GM23248 (cell line): ENCODE measurements around the gene SLC30A3. TPM values are rescaled to one million over a fixed set of nuclear protein-coding genes. Genes with fewer than 3 reads are reported as not detected.

Experiments used
- DNase-seq: peaks from one replicate; pipeline ENCODE4 v3.0.0-alpha.2; 2015
- H2AFZ ChIP-seq: fragments of 200-600 bp; sonication (generic); 2 replicates; pipeline ENCODE4 v1.6.1; 2016; ENCODE audit warnings: antibody characterized with exemption
- H3F3A ChIP-seq: fragments of 200-600 bp; sonication (generic); 2 replicates; pipeline ENCODE4 v1.6.1; 2016; ENCODE audit warnings: mild to moderate bottlenecking, antibody characterized with exemption, mixed run types; ENCODE audit not compliant: insufficient read depth
- H3K27ac ChIP-seq: fragments of 200-600 bp; sonication (generic); 2 replicates; pipeline ENCODE4 v1.5.1; 2016; ENCODE audit warnings: mild to moderate bottlenecking
- H3K27me3 ChIP-seq: fragments of 200-600 bp; sonication (generic); replicated peaks from 2 replicates; pipeline ENCODE4 v1.6.1; 2016; ENCODE audit warnings: mild to moderate bottlenecking; ENCODE audit not compliant: insufficient read depth
- H3K36me3 ChIP-seq: fragments of 200-600 bp; sonication (generic); 2 replicates; pipeline ENCODE4 v1.6.1; 2016; ENCODE audit warnings: low read depth, mild to moderate bottlenecking
- H3K4me1 ChIP-seq: fragments of 200-600 bp; sonication (generic); 2 replicates; pipeline ENCODE4 v1.6.1; 2016; ENCODE audit warnings: mild to moderate bottlenecking; ENCODE audit not compliant: insufficient read depth
- H3K4me2 ChIP-seq: fragments of 200-600 bp; sonication (generic); one replicate; pipeline ENCODE4 v1.6.1; 2016; ENCODE audit warnings: mild to moderate bottlenecking; ENCODE audit not compliant: unreplicated experiment
- H3K4me3 ChIP-seq: fragments of 200-600 bp; sonication (generic); 2 replicates; pipeline ENCODE4 v1.5.1; 2016; ENCODE audit warnings: mild to moderate bottlenecking
- H3K79me2 ChIP-seq: fragments of 200-600 bp; sonication (generic); 2 replicates; pipeline ENCODE4 v1.6.1; 2016; ENCODE audit warnings: mild to moderate bottlenecking; ENCODE audit not compliant: insufficient read depth
- H3K9ac ChIP-seq: fragments of 200-600 bp; sonication (generic); 2 replicates; pipeline ENCODE4 v1.6.1; 2016; ENCODE audit warnings: mild to moderate bottlenecking
- H3K9me2 ChIP-seq: fragments of 200-600 bp; sonication (generic); 2 replicates; pipeline ENCODE4 v1.6.1; 2016; ENCODE audit warnings: mixed run types, mild to moderate bottlenecking, moderate library complexity; ENCODE audit not compliant: insufficient read depth
- H3K9me3 ChIP-seq: fragments of 200-600 bp; sonication (generic); one replicate; pipeline ENCODE4 v1.6.1; 2017; ENCODE audit warnings: low read depth
- H4K20me1 ChIP-seq: fragments of 200-600 bp; sonication (generic); 2 replicates; pipeline ENCODE4 v1.6.0; 2016; ENCODE audit not compliant: insufficient read depth
- EZH2 ChIP-seq: fragments of 200-600 bp; sonication (generic); IDR thresholded peaks from 2 replicates; pipeline ENCODE4 v1.6.1; 2018; ENCODE audit warnings: antibody characterized with exemption, mild to moderate bottlenecking; ENCODE audit not compliant: insufficient read depth, poor library complexity, severe bottlenecking
- EZH2phosphoT487 ChIP-seq: fragments of 200-600 bp; sonication (generic); IDR thresholded peaks from 2 replicates; pipeline ENCODE4 v1.6.1; 2018; ENCODE audit warnings: antibody characterized with exemption, moderate library complexity, mild to moderate bottlenecking, low read depth; ENCODE audit not compliant: insufficient read depth
- WGBS, 2 experiments: methylation state at CpG; one replicate each; pipeline ENCODE4 v1.1.6; 2015 to 2017; ENCODE audit warnings: low lambda C conversion rate in 2 of 2, low coverage in 1 of 2; ENCODE audit errors: missing lambda C conversion rate in 2 of 2; 5-methylcytosine and 5-hydroxymethylcytosine counted together
- in situ Hi-C: fragments of 300-500 bp; cut with MboI; formaldehyde crosslinking; loops from 2 replicates; pipeline ENCODE4 v1.15.0; 2020
- polyA plus RNA-seq: library from polyadenylated mRNA; unstranded; fragments of >200 nt; fragmentation: Nextera tagmentation; extraction: Ambion mirVana; gene quantifications from 2 replicates; pipeline ENCODE4 v1.2.1, GENCODE V29; 2016
- total RNA-seq: library from RNA; depleted of rRNA; stranded (reverse); fragments of >200 nt; shearing (Covaris generic); gene quantifications from 2 replicates; pipeline ENCODE4 v1.2.3, GENCODE V29; 2014

SLC30A3 gene
- total and polyA plus RNA-seq, 2 experiments from 2014 or later: not detected

GRCh38 chr2:27242614-27242951 lies 20.3 kb downstream of the SLC30A3 start:
- Histone ChIP-seq H3K9me3 (no peaks in the 10 kb centered on the region), H3K27me3 (no peaks in the 10 kb centered on the region), H3K36me3 (peaks cover 6% of the 10 kb centered on the region; the same call in 1 of the 2 replicates), H4K20me1 (no peaks in the 10 kb centered on the region), H2AFZ (no peak overlapping the region), H3F3A (peaks cover 4% of the 10 kb centered on the region; the same call in 1 of the 2 replicates), H3K4me2 (no peak overlapping the region), H3K27ac (no peak overlapping the region), H3K79me2 (no peaks in the 10 kb centered on the region), H3K4me1 (no peaks in the 10 kb centered on the region), H3K4me3 (no peak overlapping the region), H3K9me2 (no peaks in the 10 kb centered on the region), H3K9ac (no peak overlapping the region)
- in situ Hi-C loops: no loop called here
- 95 to 96% methylated on average over 16 of the region's 16 CpGs for WGBS, 2 experiments
- TF ChIP-seq EZH2 (no peak), EZH2phosphoT487 (no peak)
- no peak for DNase-seq

- Histone ChIP-seq H3K9ac (no peak overlapping the region), H3K4me2 (no peak overlapping the region), H3K27ac (no peak overlapping the region), H3K4me3 (no peak overlapping the region), H3K9me3 (no peaks in the 10 kb centered on the region), H3K27me3 (no peaks in the 10 kb centered on the region), H3K4me1 (no peaks in the 10 kb centered on the region), H3K9me2 (no peaks in the 10 kb centered on the region), H4K20me1 (no peaks in the 10 kb centered on the region), H3F3A (peaks cover 4% of the 10 kb centered on the region; the same call in 1 of the 2 replicates), H2AFZ (no peak overlapping the region), H3K36me3 (peaks cover 6% of the 10 kb centered on the region; the same call in 1 of the 2 replicates), H3K79me2 (no peaks in the 10 kb centered on the region)
- no peak for DNase-seq
- TF ChIP-seq EZH2 (no peak), EZH2phosphoT487 (no peak)
- in situ Hi-C loops: no loop called here
- WGBS, 2 experiments: 93 to 96% methylated on average over 22 to 24 of the region's 24 CpGs
Measured at GRCh38 chr2:27241761-27242613, 20.9 kb downstream of the SLC30A3 start.

- Histone ChIP-seq H3K4me1 (no peaks in the 10 kb centered on the region), H4K20me1 (no peaks in the 10 kb centered on the region), H3K27ac (no peak overlapping the region), H3K9me3 (no peaks in the 10 kb centered on the region), H3K9ac (no peak overlapping the region), H3K4me2 (no peak overlapping the region), H2AFZ (no peak overlapping the region), H3K27me3 (no peaks in the 10 kb centered on the region), H3K36me3 (peaks cover 6% of the 10 kb centered on the region; the same call in 1 of the 2 replicates), H3K79me2 (no peaks in the 10 kb centered on the region), H3K9me2 (no peaks in the 10 kb centered on the region), H3F3A (peaks cover under 1% of the 10 kb centered on the region; the same call in 1 of the 2 replicates), H3K4me3 (no peak overlapping the region)
- TF ChIP-seq EZH2 (no peak), EZH2phosphoT487 (no peak)
- no peak for DNase-seq
- WGBS, 2 experiments: 87 to 94% methylated on average over 9 of the region's 9 CpGs
- in situ Hi-C loops: no loop called here
Measured at GRCh38 chr2:27240406-27240805, 22.4 kb downstream of the SLC30A3 start.

- Histone ChIP-seq H3F3A (no peaks in the 10 kb centered on the region), H2AFZ (no peak overlapping the region), H3K9me2 (no peaks in the 10 kb centered on the region), H3K4me3 (no peak overlapping the region), H3K4me1 (no peaks in the 10 kb centered on the region), H3K27ac (no peak overlapping the region), H3K79me2 (no peaks in the 10 kb centered on the region), H3K36me3 (peaks cover 13% of the 10 kb centered on the region; the same call in 1 of the 2 replicates), H3K4me2 (no peak overlapping the region), H4K20me1 (no peaks in the 10 kb centered on the region), H3K27me3 (no peaks in the 10 kb centered on the region), H3K9ac (no peak overlapping the region), H3K9me3 (no peaks in the 10 kb centered on the region)
- no peak for DNase-seq
- TF ChIP-seq EZH2phosphoT487: no peak
- TF ChIP-seq EZH2: no peak
- in situ Hi-C loops: no loop called here
- 99 to 100% methylated on average over 5 to 8 of the region's 8 CpGs for WGBS, 2 experiments
Measured at GRCh38 chr2:27238976-27239375, 23.9 kb downstream of the SLC30A3 start.
